SK-N-SH (cell line): ENCODE data around the gene SERINC2. TPM values are rescaled to one million over a fixed set of nuclear protein-coding genes. Genes with fewer than 3 reads are reported as not detected.
A peak's percentile ranks its signal among the peaks of the same experiment; 100 is the strongest.

ENCODE experiments used
- CTCF ChIA-PET: fragments of 300-600, 350-600 bp; formaldehyde crosslinking; extraction: SDS; loops from one replicate; lab custom pipeline; 2021; lab: Yijun Ruan, JAX
- POLR2A ChIA-PET: fragments of 350-600 bp; sonication (Branson Sonifier 250); formaldehyde crosslinking; extraction: SDS; loops from one replicate; lab custom pipeline; 2020; ENCODE audit warnings: antibody characterized with exemption, inconsistent platforms; lab: Yijun Ruan, JAX
- DNase-seq: peaks from one replicate; pipeline ENCODE4 v3.0.0; 2012
- H2AFZ ChIP-seq: fragments of 200-600 bp; sonication (generic); 2 replicates; pipeline ENCODE4 v1.8.1; 2016; ENCODE audit warnings: antibody characterized with exemption, mild to moderate bottlenecking, low read depth
- H3F3A ChIP-seq: fragments of 200-600 bp; sonication (generic); replicated peaks from 2 replicates; pipeline ENCODE3; 2016; ENCODE audit warnings: antibody characterized with exemption, mild to moderate bottlenecking; ENCODE audit not compliant: insufficient read depth
- H3K27ac ChIP-seq, 2 experiments: fragments of 200-500 bp in 1 of 2; fragments of 200-600 bp in 1 of 2; sonication (Bioruptor generic) in 1 of 2; sonication (generic), shearing (Covaris generic) in 1 of 2; 2 replicates each; pipeline versions ENCODE4 v1.5.1 to v1.6.1; 2014 to 2016; ENCODE audit warnings: low read depth in 2 of 2, inconsistent platforms in 1 of 2, low read length in 1 of 2, mild to moderate bottlenecking in 1 of 2, mixed read lengths in 1 of 2
- H3K27me3 ChIP-seq: fragments of 200-600 bp; sonication (generic), shearing (Covaris generic); 2 replicates; pipeline ENCODE4 v1.6.1; 2016; ENCODE audit warnings: mixed run types; ENCODE audit not compliant: insufficient read depth
- H3K36me3 ChIP-seq, 2 experiments: fragments of 200-500 bp in 1 of 2; fragments of 200-600 bp in 1 of 2; sonication (Bioruptor generic) in 1 of 2; sonication (generic) in 1 of 2; replicated peaks in 1 of 2; 2 replicates each; pipeline versions ENCODE3 to v1.5.1; 2014 to 2016; ENCODE audit warnings: low read length in 1 of 2, mild to moderate bottlenecking in 1 of 2; ENCODE audit not compliant: insufficient read depth in 2 of 2, control insufficient read depth in 1 of 2
- H3K4me1 ChIP-seq, 2 experiments: fragments of 200-500 bp in 1 of 2; fragments of 200-600 bp in 1 of 2; sonication (Bioruptor generic) in 1 of 2; sonication (generic), shearing (Covaris generic) in 1 of 2; 2 replicates each; pipeline versions ENCODE4 v1.5.1 to v1.6.1; 2014 to 2016; ENCODE audit warnings: low read depth in 1 of 2, low read length in 1 of 2, mixed run types in 1 of 2; ENCODE audit not compliant: insufficient read depth in 2 of 2, control insufficient read depth in 1 of 2
- H3K4me2 ChIP-seq: fragments of 200-600 bp; sonication (generic), shearing (Covaris generic); 2 replicates; pipeline ENCODE4 v1.6.1; 2017; ENCODE audit warnings: mixed run types
- H3K4me3 ChIP-seq, 2 experiments: fragments of 200-500 bp in 1 of 2; fragments of 200-600 bp in 1 of 2; sonication (Bioruptor generic) in 1 of 2; sonication (generic), shearing (Covaris generic) in 1 of 2; 2 replicates each; pipeline versions ENCODE4 v1.5.1 to v1.8.1; 2014 to 2016; ENCODE audit warnings: low read depth in 2 of 2, inconsistent platforms in 1 of 2, low read length in 1 of 2, mild to moderate bottlenecking in 1 of 2, mixed read lengths in 1 of 2, moderate library complexity in 1 of 2
- H3K79me2 ChIP-seq: fragments of 200-600 bp; sonication (generic); 2 replicates; pipeline ENCODE4 v1.8.1; 2017; ENCODE audit warnings: mild to moderate bottlenecking; ENCODE audit not compliant: insufficient read depth
- H3K9ac ChIP-seq: fragments of 200-600 bp; sonication (generic); 2 replicates; pipeline ENCODE4 v1.6.1; 2017; ENCODE audit warnings: mixed run types
- H3K9me2 ChIP-seq: fragments of 200-600 bp; sonication (generic); 2 replicates; pipeline ENCODE4 v1.6.1; 2017; ENCODE audit warnings: mixed run types
- H3K9me3 ChIP-seq: fragments of 200-600 bp; sonication (generic); 2 replicates; pipeline ENCODE4 v1.6.1; 2017; ENCODE audit warnings: mixed run types, mild to moderate bottlenecking, moderate library complexity
- H4K20me1 ChIP-seq: fragments of 200-600 bp; sonication (generic); 2 replicates; pipeline ENCODE4 v1.6.1; 2017; ENCODE audit warnings: mild to moderate bottlenecking, mixed run types; ENCODE audit not compliant: insufficient read depth
- CTCF ChIP-seq: fragments of 200-600 bp; sonication (generic); IDR thresholded peaks from 2 replicates; pipeline ENCODE4 v1.6.1; 2017; ENCODE audit warnings: antibody characterized with exemption, mild to moderate bottlenecking, moderate library complexity
- ELF1 ChIP-seq: IDR thresholded peaks from 2 replicates; pipeline ENCODE4 v1.4.0; 2012
- EP300 ChIP-seq, 2 experiments: IDR thresholded peaks; 2 replicates each; pipeline versions ENCODE4 v1.4.0 to v1.6.1; 2012; ENCODE audit warnings: borderline replicate concordance in 1 of 2, low read depth in 1 of 2, low read length in 1 of 2
- EZH2phosphoT487 ChIP-seq: fragments of 200-600 bp; sonication (generic); IDR thresholded peaks from 2 replicates; pipeline ENCODE4 v1.6.1; 2017; ENCODE audit warnings: low read depth, mixed run types, mild to moderate bottlenecking, antibody characterized with exemption, moderate library complexity, borderline replicate concordance
- FOXM1 ChIP-seq: IDR thresholded peaks from 2 replicates; pipeline ENCODE4 v1.4.0; 2012; ENCODE audit warnings: low read depth, mild to moderate bottlenecking
- GATA2 ChIP-seq: sonication (generic); formaldehyde crosslinking; IDR thresholded peaks from 2 replicates; pipeline ENCODE4 v1.5.0; 2020; ENCODE audit warnings: mild to moderate bottlenecking, missing genetic modification reagents
- MEF2A ChIP-seq: IDR thresholded peaks from 2 replicates; pipeline ENCODE4 v1.4.0; 2012; ENCODE audit warnings: low read depth, borderline replicate concordance
- MXI1 ChIP-seq: IDR thresholded peaks from 2 replicates; pipeline ENCODE4 v1.6.1; 2012; ENCODE audit warnings: mild to moderate bottlenecking, low read depth, low read length, improper control_type of control experiment
- RAD21 ChIP-seq: IDR thresholded peaks from 2 replicates; pipeline ENCODE4 v1.6.1; 2012; ENCODE audit warnings: mild to moderate bottlenecking, low read length
- RFX5 ChIP-seq: IDR thresholded peaks from 2 replicates; pipeline ENCODE4 v1.6.1; 2012; ENCODE audit warnings: mild to moderate bottlenecking, improper control_type of control experiment, low read length
- SIN3A ChIP-seq: IDR thresholded peaks from 2 replicates; pipeline ENCODE4 v1.6.1; 2012; ENCODE audit warnings: low read depth, mild to moderate bottlenecking, low read length, moderate library complexity, borderline replicate concordance
- USF1 ChIP-seq: IDR thresholded peaks from 2 replicates; pipeline ENCODE4 v1.4.0; 2012; ENCODE audit warnings: low read depth, borderline replicate concordance
- USF2 ChIP-seq: fragments of 150-350 bp; IDR thresholded peaks from 2 replicates; pipeline ENCODE4 v1.6.1; 2017; ENCODE audit warnings: antibody characterized with exemption, low read length, low read depth, borderline replicate concordance
- YY1 ChIP-seq: IDR thresholded peaks from 2 replicates; pipeline ENCODE4 v1.4.0; 2012; ENCODE audit warnings: low read depth, mild to moderate bottlenecking
- ZBTB33 ChIP-seq: IDR thresholded peaks from 2 replicates; pipeline ENCODE4 v1.4.0; 2012; ENCODE audit warnings: low read depth, borderline replicate concordance
- WGBS: methylation state at CpG from one replicate; pipeline ENCODE4 v1.1.6; 2017; ENCODE audit warnings: low lambda C conversion rate; 5-methylcytosine and 5-hydroxymethylcytosine counted together
- polyA plus RNA-seq, 3 experiments: library from polyadenylated mRNA; depleted of rRNA; stranded (reverse); fragments of >200 nt; gene quantifications; 2 replicates each; pipeline ENCODE4 v1.2.3, GENCODE V29; 2012

The SERINC2 gene
- polyA plus RNA-seq, 1 of the 3 experiments (the other 2 are of a cell fraction), result 22.2 TPM

- H3K27ac ChIP-seq, result no peak overlapping the region
- H3K4me1 ChIP-seq, result no peaks in the 10 kb centered on the region
- no peaks in the 10 kb centered on the region for H4K20me1 ChIP-seq
- H2AFZ ChIP-seq, result no peak overlapping the region
- TF ChIP-seq ZBTB33 (no peak), RAD21 (peak; percentile 32; the same call in 1 of the 2 replicates), USF1 (no peak), MXI1 (no peak), MEF2A (no peak), CTCF (peak; percentile 28), USF2 (no peak), EZH2phosphoT487 (no peak), ELF1 (no peak), SIN3A (no peak), EP300 (IDR thresholded peaks at IDR 0.05; ENCODE audit: borderline replicate concordance in 1 of 2, low read depth in 1 of 2, low read length in 1 of 2) (no peak), RFX5 (no peak), GATA2 (CRISPR knock-in tag) (no peak), YY1 (no peak), FOXM1 (no peak)
- TF ChIP-seq, all 33 proteins: peak for 2
- DNase-seq, result no peak
- Histone ChIP-seq H3K79me2 (no peaks in the 10 kb centered on the region), H3K9me2 (no peaks in the 10 kb centered on the region), H3K27me3 (no peaks in the 10 kb centered on the region), H3K4me3 (0 out of 4 replicates have a peak overlapping the region, but pooled peaks of 1 of the 2 experiments have one; percentile 9), H3K9me3 (peaks cover 18% of the 10 kb centered on the region), H3K9ac (no peak overlapping the region), H3F3A (no peaks in the 10 kb centered on the region), H3K4me2 (no peak overlapping the region), H3K36me3 (no peaks in the 10 kb centered on the region)
- CTCF ChIA-PET, result interaction anchor here (0.6 to 5.4 kb wide), 2 partner anchors 89 to 1337 kb away, joined by 3 to 21 read pairs; no protein-coding TSS in a partner anchor
- WGBS, result 19% methylated on average over 6 of the region's 6 CpGs
- POLR2A ChIA-PET, result no interaction called here
Observed at GRCh38 chr1:31460027-31460426, 47.0 kb downstream of the SERINC2 start.
